ENCODE data around the gene ARL6IP4. TPM values are rescaled to one million over a fixed set of nuclear protein-coding genes. Genes with fewer than 3 reads are reported as not detected.

ARL6IP4 gene
- 222 to 261 TPM (median 251 TPM) in 5 replicates for total RNA-seq (2022; extraction: Qiagen RNA extraction; ENCODE audit: low read depth)

GRCh38 chr12:122980183-122981035, at the start of gene ARL6IP4:
TSS of gene ARL6IP4 (plus strand) at chr12:122980681. CDS start at chr12:122981140, 459 bp downstream.

GRCh38 chr12:122965851-122966742, 14.4 kb upstream of the ARL6IP4 start, which contains the start of gene ABCB9:
TSS of gene ABCB9 (minus strand) at chr12:122966463. CDS start at chr12:122960235, 6,228 bp downstream.

GRCh38 chr12:122974892-122975789, 5.3 kb upstream of the ARL6IP4 start, which contains the start of gene OGFOD2:
TSS of gene OGFOD2 (plus strand) at chr12:122975244. CDS start at chr12:122975252, 8 bp downstream.

Other genes with a start within 250 kb of the ARL6IP4 start
- 0.03 to 0.09 TPM (median 0.07 TPM) in 5 replicates for gene HCAR1, start 249.8 kb upstream of the ARL6IP4 start, total RNA-seq (2022; extraction: Qiagen RNA extraction; ENCODE audit: low read depth)
- 54.7 to 67.4 TPM (median 59.6 TPM) in 5 replicates for gene DENR, start 227.9 kb upstream of the ARL6IP4 start, total RNA-seq (2022; extraction: Qiagen RNA extraction; ENCODE audit: low read depth)
- 0.07 to 0.10 TPM (median 0.09 TPM) in 3 of 5 replicates, not detected in the others for gene CCDC62, start 206.1 kb upstream of the ARL6IP4 start, total RNA-seq (2022; extraction: Qiagen RNA extraction; ENCODE audit: low read depth)
- 10.0 to 15.9 TPM (median 12.9 TPM) in 5 replicates for gene HIP1R, start 145.2 kb upstream of the ARL6IP4 start, total RNA-seq (2022; extraction: Qiagen RNA extraction; ENCODE audit: low read depth)
- gene VPS37B, start 84.6 kb upstream of the ARL6IP4 start, total RNA-seq (2022; extraction: Qiagen RNA extraction; ENCODE audit: low read depth) = 31.2 to 35.5 TPM (median 31.9 TPM) in 5 replicates
- gene ABCB9, start 14.2 kb upstream of the ARL6IP4 start, total RNA-seq (2022; extraction: Qiagen RNA extraction; ENCODE audit: low read depth) = 7.2 to 9.3 TPM (median 8.8 TPM) in 5 replicates
- gene OGFOD2, start 5.4 kb upstream of the ARL6IP4 start, total RNA-seq (2022; extraction: Qiagen RNA extraction; ENCODE audit: low read depth) = 13.1 to 20.4 TPM (median 16.2 TPM) in 5 replicates
- gene PITPNM2, start 170.4 kb downstream of the ARL6IP4 start, total RNA-seq (2022; extraction: Qiagen RNA extraction; ENCODE audit: low read depth) = 11.7 to 20.3 TPM (median 16.9 TPM) in 5 replicates

Measured in A549 treated with RU486 at 1 μM for 4 hours (cell line).